CD4-positive, alpha-beta T cell treated with Interleukin-12 subunit alpha and Interleukin-12 subunit beta, for 1 hour (primary cell): Measurements from ENCODE around the gene ZMIZ1.

Experiments used
- DNase-seq: peaks from one replicate; pipeline ENCODE4 v3.0.0-alpha.2; 2020

Gene ZMIZ1

DNA sequence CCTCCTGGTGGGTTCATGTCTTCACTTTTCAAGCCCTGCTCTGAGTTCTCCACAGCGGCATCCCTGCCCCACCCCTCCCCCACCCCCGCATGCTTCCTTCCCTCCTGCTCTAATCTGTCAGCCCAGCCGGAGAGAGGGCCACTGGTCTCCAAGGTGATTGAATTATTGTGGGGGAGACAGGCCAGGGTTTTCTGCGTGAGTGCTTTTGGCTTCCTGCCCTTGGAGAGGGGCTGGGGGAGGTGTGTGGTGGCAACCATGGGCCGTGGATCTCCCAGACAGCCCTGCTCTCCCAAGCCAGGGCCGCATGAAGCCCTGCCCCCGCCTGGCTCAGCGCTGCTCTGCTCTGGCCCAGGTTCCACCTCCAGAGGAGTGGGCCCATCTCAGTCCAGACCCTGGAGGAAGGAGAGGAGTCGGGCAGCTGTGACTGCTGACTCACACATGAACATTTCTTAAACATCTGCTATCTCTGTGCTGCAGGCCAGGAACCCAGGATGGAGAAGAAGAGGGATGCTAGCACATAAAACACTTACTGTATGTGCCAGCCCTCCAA lies 109.9 kb downstream of the ZMIZ1 start:
- DNase-seq: no peak

DNA sequence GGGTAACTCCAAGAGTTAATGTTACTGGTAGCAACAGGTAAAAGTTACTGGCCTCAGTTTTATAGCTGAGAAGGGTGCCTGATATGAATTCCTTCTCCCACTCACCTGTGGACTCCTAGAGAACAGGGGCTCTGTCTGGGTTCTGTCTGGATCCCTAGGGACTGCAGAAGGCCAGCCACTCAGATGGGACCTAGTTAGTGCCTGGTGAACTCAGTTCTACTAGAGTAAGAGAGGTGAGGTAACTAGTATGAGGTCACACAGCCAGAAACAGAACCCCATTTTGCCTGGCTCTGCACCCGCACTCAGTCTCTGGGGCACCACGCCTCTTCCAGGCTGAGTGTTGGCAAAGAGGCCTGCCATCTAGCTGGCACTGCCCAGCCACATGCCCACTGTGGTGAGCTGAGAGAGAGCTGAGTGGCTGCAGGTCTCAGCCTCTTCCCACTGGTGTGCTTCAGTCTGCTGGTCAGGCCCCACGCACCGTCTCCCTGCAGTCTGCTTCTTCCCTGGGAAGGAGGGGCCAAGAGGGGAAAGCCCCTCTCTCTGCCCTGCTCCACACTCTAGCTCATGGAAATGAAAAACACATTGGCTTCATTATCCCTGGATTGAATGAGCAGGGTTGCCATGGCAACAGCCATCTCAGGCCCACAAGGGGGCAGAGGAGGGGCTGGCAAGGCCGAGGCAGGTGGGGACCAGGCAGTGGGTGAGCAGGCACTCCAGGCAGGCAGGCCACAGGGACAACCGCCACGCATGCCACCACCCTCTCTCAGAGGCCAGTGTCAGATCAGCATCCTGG lies 110.6 kb downstream of the ZMIZ1 start:
- no peak for DNase-seq

DNA sequence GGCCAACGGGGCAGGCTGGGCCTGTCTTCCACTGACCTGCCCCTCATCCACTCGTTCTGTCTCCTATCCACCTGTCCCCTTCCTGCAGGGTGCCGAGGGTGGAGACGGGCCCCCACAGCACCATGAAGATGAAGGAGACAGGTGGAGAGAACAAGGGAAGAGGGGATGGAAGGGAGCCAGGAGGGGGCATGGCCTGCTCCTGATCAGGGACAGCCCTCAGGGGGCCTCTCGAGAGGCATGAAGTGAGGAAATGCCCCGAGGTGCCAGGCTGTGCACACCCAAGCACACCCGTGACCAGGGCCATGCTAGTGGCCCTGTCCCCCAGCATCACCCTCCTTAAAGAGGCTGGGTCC lies 111.2 kb downstream of the ZMIZ1 start:
- DNase-seq: no peak

DNA sequence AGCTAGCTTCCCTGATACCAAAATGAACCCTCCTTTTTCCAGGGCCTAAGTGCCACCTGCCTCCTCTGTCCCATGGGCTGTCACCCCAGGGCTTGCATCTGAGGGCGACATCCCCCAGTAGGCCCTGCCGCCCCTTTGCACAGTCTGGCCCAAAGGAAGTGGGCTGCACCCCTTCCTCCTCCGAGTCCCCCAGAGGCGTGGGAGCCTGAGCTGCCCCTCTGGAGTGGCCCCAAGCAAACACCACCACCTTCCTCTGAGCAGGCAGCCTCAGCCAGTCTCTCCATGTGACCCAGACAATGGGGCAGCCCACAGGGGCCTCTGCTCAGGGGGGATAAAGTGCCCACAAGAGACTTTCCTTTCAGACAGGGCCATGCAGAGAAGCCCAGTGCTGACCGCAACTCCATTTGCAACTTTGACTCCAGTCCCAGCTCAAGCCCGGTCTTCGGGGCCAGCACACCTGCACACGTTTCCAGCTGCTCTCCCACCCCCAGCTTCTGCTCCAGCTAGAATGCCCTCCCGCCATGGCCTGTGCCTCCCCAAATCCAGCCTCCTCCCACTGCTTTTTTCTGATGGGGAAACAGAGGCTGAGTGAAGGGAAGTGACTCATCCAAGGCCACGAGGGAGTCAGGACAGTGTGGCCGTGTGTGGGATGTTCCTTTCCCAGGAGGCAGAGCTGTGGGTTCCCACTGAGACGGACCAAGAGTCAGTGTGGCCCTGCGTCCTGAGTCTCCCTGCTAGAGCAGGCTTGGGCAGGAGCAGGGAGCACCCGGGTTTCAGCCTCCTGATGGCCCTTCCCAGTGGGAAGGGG lies 111.9 kb downstream of the ZMIZ1 start:
- no peak for DNase-seq

GRCh38 chr10:79181227-79181626 lies 112.5 kb downstream of the ZMIZ1 start:
- no peak for DNase-seq

DNA sequence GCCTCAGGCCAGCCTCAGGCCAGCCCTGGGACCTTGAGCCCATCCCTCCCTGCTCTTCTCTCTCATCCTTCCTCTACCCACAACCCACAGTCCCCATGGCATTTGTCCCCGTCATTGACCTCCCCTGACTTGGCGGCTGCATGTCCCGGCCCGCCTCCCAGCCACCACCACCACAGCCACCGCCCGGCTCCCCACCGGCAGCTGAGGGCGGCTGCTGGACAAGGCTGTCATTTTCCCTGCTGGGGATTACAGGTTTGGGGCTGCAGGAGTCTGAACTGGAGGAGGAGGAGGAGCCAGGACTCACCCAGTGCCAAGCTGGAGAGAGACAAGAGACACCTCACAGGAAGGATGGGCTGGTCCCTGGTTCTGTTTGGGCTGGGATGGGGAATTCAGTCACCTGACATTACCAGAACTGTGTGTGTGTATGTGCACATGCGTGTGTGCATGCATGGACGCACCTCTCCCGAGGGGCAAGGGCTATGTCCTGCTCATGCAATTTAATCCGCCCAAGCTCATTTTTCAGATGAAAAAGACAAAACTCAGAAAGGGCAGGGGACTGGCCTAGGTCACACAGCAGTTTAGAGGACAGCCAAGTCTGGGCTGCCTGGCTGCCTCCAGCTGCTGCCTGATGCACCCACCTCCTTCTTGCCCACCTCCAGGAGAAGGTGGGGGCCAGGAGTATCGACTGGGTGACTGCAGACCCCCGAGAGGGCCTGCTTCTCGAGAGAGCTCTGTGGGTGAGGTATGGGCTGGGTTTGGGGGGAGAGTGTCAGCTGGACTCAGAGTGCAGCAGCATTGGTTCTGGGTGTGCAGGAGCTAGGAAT lies 113.1 kb downstream of the ZMIZ1 start:
- no peak for DNase-seq

GRCh38 chr10:79182781-79183467 lies 114.2 kb downstream of the ZMIZ1 start:
- DNase-seq: no peak

- no peak for DNase-seq
These were observed 114.7 kb downstream of the ZMIZ1 start for GRCh38 chr10:79183468-79183865.

- DNase-seq: no peak
These were observed 115.4 kb downstream of the ZMIZ1 start for GRCh38 chr10:79184145-79184625.

DNA sequence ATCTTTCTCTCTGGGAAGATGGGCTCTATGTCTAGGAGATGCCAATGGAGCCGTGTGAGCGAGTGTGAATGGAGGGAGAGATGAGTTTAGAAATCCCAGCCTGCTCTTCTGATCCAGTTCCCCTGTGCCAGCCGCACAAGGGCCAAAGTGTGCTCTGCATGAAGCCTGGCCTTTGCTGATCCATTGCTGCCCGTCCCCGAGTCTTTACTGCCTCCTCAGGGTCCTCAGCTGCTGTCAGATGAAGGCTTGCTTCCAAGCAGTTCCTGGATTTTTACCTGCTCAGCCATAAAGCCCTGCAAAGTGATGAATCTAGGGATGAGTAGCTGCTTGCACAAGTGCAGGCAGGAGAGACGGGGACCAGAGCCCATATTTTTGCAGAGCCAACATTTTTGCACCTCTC lies 115.9 kb downstream of the ZMIZ1 start:
- no peak for DNase-seq

DNA sequence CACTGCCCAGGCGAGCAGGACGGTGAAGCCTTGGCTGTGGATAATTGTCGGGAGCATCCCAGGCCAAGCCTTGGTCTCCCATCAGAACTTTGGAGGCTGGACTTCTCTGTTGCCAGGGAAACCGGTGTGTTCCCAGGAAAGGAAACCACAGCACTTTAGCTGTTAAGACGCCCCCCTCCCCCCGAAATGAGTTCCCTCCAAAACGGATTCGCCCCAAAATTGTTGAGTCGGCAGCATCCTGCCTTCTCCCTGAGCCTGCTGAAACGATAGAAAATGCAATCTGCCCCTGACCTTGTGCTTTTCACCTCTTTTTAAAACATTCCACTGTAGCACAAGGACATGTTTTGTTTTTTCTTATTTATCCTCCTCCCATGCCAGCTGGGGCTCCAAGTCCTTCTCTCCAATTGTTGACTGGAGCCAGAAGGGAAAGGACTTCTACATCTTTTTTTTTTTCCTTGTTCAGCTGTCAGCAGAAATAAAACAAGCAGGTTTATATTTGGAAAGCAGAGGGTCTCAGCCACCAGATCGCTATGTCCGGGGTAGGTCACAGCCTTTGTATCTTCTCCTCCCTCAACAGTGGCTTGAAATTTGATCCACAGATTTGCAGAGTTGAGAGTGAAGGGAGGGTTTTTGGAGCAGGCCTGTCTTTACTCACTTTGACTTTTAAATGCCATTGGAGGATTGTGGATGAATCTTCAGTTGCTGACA lies 116.5 kb downstream of the ZMIZ1 start:
- no peak for DNase-seq

- no peak for DNase-seq
These were observed 117.1 kb downstream of the ZMIZ1 start for GRCh38 chr10:79185796-79186374.

DNA sequence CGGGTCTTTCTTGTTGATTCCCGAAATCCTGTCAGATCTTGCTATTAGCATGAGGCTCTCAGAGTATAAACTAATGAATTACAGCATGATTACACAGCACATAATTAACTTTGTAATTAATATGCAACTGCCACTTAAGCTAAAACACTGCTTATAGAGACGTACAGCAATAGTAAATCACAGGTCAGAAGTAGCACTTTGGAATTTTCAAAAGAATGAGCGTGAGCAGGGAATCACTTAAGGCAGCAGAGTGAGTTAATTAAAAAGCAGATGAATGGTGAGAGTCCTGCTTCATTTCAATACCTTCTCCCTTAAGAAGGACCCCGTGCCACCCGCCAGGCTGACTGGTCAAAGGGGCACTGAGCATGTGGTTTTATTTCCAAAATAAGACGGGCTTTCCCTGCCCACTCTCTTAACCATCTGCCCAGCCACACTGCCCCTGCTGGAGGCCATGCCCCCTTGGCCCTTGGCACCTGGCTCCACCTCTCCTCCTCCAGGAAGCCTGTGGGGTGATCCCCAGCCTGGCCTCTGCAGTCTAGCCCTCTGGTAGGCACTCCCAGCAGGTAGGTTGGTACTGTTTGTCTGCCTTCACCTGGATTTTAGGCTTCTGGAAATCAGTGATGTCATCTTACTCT lies 117.8 kb downstream of the ZMIZ1 start:
- no peak for DNase-seq

- no peak for DNase-seq
These were observed 118.6 kb downstream of the ZMIZ1 start for GRCh38 chr10:79187121-79187940.

- DNase-seq: no peak
These were observed 119.6 kb downstream of the ZMIZ1 start for GRCh38 chr10:79188154-79188965.

- no peak for DNase-seq
These were observed 120.4 kb downstream of the ZMIZ1 start for GRCh38 chr10:79189181-79189580.

- no peak for DNase-seq
These were observed 121.2 kb downstream of the ZMIZ1 start for GRCh38 chr10:79189853-79190435.

DNA sequence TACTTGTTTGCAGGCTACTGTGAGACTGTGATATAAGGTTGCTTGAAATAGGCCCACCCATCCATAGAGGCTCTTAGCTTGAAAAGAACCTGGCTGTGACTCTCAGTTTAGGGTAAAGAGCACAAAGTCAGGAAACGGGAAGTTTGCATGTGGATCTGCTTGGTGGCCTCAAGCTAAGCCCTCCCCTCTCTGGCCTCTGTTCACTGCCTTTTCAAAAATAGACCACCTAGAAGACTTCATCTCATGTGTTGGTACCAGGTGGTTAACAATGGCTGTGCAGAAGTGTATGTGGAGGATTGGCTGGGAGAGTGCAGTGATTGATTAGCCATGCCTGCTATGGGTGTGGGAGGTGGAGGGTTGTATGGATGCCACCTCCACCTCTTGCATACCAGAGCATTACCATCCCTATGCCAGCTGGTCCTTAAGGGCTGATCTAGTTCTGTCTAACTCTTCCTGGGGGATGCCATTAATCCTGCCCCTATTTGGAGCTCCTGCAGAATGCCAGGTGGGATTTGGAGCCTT lies 122.0 kb downstream of the ZMIZ1 start:
- no peak for DNase-seq
